ENCODE measurements around the gene EMILIN3. TPM values are rescaled to one million over a fixed set of nuclear protein-coding genes. Genes with fewer than 3 reads are reported as not detected.

EMILIN3 gene
- total RNA-seq, 1 donor from 2014 or later = not detected

GRCh38 chr20:41380551-41381193 lies 14.1 kb upstream of the EMILIN3 start:
- TF ChIP-seq, protein P1, sequence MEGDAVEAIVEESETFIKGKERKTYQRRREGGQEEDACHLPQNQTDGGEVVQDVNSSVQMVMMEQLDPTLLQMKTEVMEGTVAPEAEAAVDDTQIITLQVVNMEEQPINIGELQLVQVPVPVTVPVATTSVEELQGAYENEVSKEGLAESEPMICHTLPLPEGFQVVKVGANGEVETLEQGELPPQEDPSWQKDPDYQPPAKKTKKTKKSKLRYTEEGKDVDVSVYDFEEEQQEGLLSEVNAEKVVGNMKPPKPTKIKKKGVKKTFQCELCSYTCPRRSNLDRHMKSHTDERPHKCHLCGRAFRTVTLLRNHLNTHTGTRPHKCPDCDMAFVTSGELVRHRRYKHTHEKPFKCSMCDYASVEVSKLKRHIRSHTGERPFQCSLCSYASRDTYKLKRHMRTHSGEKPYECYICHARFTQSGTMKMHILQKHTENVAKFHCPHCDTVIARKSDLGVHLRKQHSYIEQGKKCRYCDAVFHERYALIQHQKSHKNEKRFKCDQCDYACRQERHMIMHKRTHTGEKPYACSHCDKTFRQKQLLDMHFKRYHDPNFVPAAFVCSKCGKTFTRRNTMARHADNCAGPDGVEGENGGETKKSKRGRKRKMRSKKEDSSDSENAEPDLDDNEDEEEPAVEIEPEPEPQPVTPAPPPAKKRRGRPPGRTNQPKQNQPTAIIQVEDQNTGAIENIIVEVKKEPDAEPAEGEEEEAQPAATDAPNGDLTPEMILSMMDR (IDR thresholded peaks at IDR 0.05) = no peak
- intact Hi-C loops (cut with micrococcal nuclease) = no loop called here
- DNase-seq (no peak), ATAC-seq (ENCODE audit: low read depth) (no peak)
- Mint-ChIP-seq H3K4me3 (no peak overlapping the region), H3K27me3 (peaks cover 22% of the 10 kb centered on the region), H3K27ac (no peak overlapping the region), H3K9me3 (no peaks in the 10 kb centered on the region), H3K4me1 (no peaks in the 10 kb centered on the region), H3K36me3 (ENCODE audit: low read depth) (no peaks in the 10 kb centered on the region)
- ChIA-PET POLR2A (no interaction called here), CTCF (no interaction called here)

DNA sequence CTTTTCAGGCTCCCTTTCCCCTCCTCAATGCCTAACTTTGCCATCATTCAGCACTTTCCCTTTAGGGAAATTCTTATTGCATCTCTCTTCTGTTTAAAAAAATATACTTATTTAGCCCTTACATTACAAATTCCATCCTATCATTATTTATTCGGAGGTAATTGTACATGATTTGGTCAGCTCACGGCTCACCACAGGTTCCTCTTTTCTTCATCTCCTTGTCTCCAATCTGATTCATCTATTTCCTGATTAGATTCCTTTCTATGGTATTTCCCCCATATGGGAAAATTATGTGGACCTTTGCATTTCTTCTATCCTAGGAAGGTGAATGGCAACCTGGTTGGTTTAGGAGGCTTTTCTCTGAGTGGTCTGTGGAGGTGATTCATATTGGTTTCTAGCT lies 12.9 kb upstream of the EMILIN3 start:
- Mint-ChIP-seq H3K4me1 (no peaks in the 10 kb centered on the region), H3K27ac (no peak overlapping the region), H3K4me3 (no peak overlapping the region), H3K9me3 (no peaks in the 10 kb centered on the region), H3K36me3 (ENCODE audit: low read depth) (no peaks in the 10 kb centered on the region), H3K27me3 (peaks cover 25% of the 10 kb centered on the region)
- intact Hi-C loops (cut with micrococcal nuclease) = no loop called here
- ATAC-seq (ENCODE audit: low read depth) (no peak), DNase-seq (no peak)
- POLR2A ChIA-PET = no interaction called here
- CTCF ChIA-PET = no interaction called here
- TF ChIP-seq, protein P1 (IDR thresholded peaks at IDR 0.05) = no peak

DNA sequence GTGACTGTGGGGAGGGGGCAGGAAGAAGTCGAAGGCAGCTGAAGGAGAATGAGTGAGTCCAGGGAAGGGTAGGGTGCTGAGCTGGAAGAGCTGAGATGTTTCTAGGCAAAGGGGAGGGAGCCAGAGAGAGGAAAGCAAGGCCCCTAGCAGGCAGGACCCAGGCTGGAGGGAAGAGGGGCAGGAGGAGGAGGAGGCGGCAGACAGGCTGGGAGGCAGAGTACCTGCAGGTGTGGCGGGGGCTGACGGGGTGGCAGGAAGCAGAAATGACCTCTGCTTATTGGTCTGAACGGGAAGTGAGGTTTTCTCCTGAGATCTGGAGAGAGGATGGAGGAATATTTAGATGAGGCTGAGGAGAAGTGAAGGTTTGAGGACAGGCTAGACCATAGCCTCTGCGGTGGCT lies 10.7 kb upstream of the EMILIN3 start:
- peaks cover 3% of the 10 kb centered on the region for H3K9me3 Mint-ChIP-seq
- H3K4me3 Mint-ChIP-seq = no peak overlapping the region
- no peak for ATAC-seq (ENCODE audit: low read depth)
- ChIA-PET POLR2A (no interaction called here), CTCF (no interaction called here)
- DNase-seq = no peak
- TF ChIP-seq, protein P1 (IDR thresholded peaks at IDR 0.05) = no peak
- H3K4me1 Mint-ChIP-seq = no peaks in the 10 kb centered on the region
- H3K27me3 Mint-ChIP-seq = peaks cover 26% of the 10 kb centered on the region
- intact Hi-C loops (cut with micrococcal nuclease) = no loop called here
- no peak overlapping the region for H3K27ac Mint-ChIP-seq
- H3K36me3 Mint-ChIP-seq (ENCODE audit: low read depth) = no peaks in the 10 kb centered on the region

- Mint-ChIP-seq H3K4me1 (no peaks in the 10 kb centered on the region), H3K4me3 (no peak overlapping the region), H3K27me3 (peaks cover 27% of the 10 kb centered on the region), H3K9me3 (peaks cover 6% of the 10 kb centered on the region), H3K27ac (no peak overlapping the region), H3K36me3 (ENCODE audit: low read depth) (no peaks in the 10 kb centered on the region)
- ChIA-PET CTCF (no interaction called here), POLR2A (no interaction called here)
- TF ChIP-seq, protein P1 (IDR thresholded peaks at IDR 0.05) = no peak
- DNase-seq (no peak), ATAC-seq (ENCODE audit: low read depth) (no peak)
- intact Hi-C loops (cut with micrococcal nuclease) = no loop called here
Measured at GRCh38 chr20:41376349-41376748, 9.7 kb upstream of the EMILIN3 start.

- TF ChIP-seq, protein P1 (IDR thresholded peaks at IDR 0.05) = no peak
- Mint-ChIP-seq H3K27me3 (peaks cover 32% of the 10 kb centered on the region), H3K9me3 (peaks cover 10% of the 10 kb centered on the region), H3K4me3 (no peak overlapping the region), H3K27ac (no peak overlapping the region), H3K4me1 (no peaks in the 10 kb centered on the region), H3K36me3 (ENCODE audit: low read depth) (no peaks in the 10 kb centered on the region)
- ATAC-seq (ENCODE audit: low read depth) (no peak), DNase-seq (no peak)
- ChIA-PET POLR2A (no interaction called here), CTCF (no interaction called here)
- intact Hi-C loops (cut with micrococcal nuclease) = no loop called here
Measured at GRCh38 chr20:41375846-41376245, 9.2 kb upstream of the EMILIN3 start.
